ENCODE measurements around the gene LYST.

The LYST gene

DNA sequence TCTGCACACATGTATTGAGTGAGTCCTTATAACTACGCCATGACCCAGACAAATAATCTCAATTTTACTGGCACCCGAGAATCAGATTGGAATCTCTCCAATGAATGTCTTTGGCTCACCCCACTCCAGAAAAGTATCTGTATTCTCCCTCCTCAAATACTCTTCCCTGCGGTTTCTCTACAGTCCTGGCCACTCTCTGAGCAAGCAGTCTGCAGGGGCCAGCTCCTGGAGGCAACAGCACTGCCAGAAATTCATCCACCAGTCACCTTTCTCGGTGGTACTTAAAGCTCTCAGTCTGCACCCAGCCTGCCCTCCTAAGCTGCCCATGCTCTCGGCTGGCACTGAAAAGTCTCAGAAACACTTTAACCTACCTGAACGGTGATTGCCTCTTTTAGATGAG is 16.1 kb upstream of the LYST start:
- Histone ChIP-seq H3K4me1 (ENCODE audit: control insufficient read depth in 1 of 2, insufficient read depth in 2 of 2, low read length in 2 of 2) (peaks cover 4 to 7% of the 10 kb centered on the region in 2 donors), H3K27me3 (ENCODE audit: low read depth, low read length) (no peaks in the 10 kb centered on the region), H3K36me3 (ENCODE audit: control insufficient read depth in 1 of 2, insufficient read depth in 2 of 2, low read length in 2 of 2) (no peaks in the 10 kb centered on the region), H3K9me3 (ENCODE audit: control insufficient read depth in 1 of 2, low read length in 2 of 2) (no peaks in the 10 kb centered on the region), H3K4me3 (ENCODE audit: low read depth in 1 of 2, low read length in 2 of 2) (peak overlapping the region; percentile 37 to 52), H3K27ac (ENCODE audit: low read length) (peak overlapping the region; percentile 67)

DNA sequence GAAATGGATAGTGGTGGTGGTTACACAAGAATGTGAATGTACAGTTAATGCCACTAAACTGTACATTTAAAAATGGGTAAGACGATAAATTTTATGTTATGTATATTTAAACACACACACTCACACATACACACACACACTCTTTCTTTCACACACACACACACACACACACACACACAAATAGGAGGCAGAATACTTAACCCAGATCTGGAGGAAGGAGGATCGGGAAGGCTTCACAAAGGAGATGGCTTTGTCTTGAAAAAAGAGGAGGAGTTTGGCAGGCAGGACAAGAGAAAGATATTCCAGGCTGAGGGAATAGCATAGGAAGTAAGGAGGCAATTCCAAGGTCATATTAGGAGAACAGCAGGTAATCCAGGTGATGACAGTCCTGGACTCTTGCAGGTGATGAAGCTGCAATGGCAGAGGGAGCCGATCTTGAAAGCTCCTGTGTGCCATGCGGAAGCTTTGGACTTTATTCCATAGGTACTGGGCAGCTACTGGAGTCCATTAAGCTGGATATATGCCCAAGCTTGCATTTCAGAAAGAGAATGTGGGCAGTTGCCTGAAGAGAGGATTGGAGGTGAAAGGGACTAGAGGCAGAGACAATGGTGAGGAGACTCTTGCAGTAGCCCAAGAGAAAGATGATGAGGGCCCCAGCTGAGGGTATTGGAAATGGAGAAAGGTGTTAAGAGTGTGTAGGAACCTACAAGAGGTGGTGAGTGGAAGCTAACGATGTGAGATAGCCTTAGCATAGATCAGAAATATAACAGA is 15.4 kb upstream of the LYST start:
- Histone ChIP-seq H3K27ac (ENCODE audit: low read length) (peak overlapping the region; percentile 26), H3K4me3 (ENCODE audit: low read depth in 1 of 2, low read length in 2 of 2) (peak overlapping the region; percentile 37 to 52), H3K4me1 (ENCODE audit: control insufficient read depth in 1 of 2, insufficient read depth in 2 of 2, low read length in 2 of 2) (peaks cover 4 to 7% of the 10 kb centered on the region in 2 donors), H3K9me3 (ENCODE audit: control insufficient read depth in 1 of 2, low read length in 2 of 2) (no peaks in the 10 kb centered on the region), H3K27me3 (ENCODE audit: low read depth, low read length) (no peaks in the 10 kb centered on the region), H3K36me3 (ENCODE audit: control insufficient read depth in 1 of 2, insufficient read depth in 2 of 2, low read length in 2 of 2) (no peaks in the 10 kb centered on the region)

DNA sequence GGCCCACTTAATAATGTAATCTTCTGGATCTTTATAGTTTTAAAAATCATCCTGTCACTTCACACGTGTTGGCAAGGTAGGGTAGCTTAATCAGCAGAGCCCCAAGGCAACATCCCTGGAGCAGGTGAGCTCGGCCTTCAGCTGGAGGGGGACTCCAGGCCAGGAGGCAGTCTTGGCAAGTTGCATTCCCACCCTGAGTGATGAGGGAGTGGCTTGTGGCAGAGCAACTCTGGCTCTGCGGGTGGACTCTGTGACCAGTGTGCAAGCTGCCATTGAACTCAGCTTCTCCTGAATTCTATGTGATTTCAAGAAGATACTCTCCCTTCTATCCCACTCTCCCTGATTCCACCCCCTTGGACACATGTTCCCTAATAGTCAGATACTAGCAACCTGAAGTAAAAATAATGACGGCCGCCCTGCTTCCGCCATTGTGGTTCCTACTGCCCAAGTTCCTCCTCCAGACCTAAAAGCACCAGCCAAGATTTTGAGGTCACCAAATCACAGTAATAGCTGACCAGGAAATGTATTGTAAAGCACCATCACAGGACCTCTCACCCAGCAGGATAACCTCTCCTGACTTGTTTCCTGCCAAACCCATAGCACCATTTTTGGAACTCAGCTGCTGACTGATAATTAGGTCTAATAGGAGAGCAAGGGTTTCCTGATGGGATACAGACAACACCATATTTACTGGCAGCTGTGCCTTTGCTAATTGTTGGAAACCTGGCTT is 11.5 kb upstream of the LYST start:
- Histone ChIP-seq H3K4me1 (ENCODE audit: control insufficient read depth in 1 of 2, insufficient read depth in 2 of 2, low read length in 2 of 2) (peaks cover 0 to 3% of the 10 kb centered on the region in 2 donors), H3K27me3 (ENCODE audit: low read depth, low read length) (no peaks in the 10 kb centered on the region), H3K9me3 (ENCODE audit: control insufficient read depth in 1 of 2, low read length in 2 of 2) (no peaks in the 10 kb centered on the region), H3K36me3 (ENCODE audit: control insufficient read depth in 1 of 2, insufficient read depth in 2 of 2, low read length in 2 of 2) (no peaks in the 10 kb centered on the region), H3K4me3 (ENCODE audit: low read depth in 1 of 2, low read length in 2 of 2) (no peak overlapping the region), H3K27ac (ENCODE audit: low read length) (no peak overlapping the region)

DNA sequence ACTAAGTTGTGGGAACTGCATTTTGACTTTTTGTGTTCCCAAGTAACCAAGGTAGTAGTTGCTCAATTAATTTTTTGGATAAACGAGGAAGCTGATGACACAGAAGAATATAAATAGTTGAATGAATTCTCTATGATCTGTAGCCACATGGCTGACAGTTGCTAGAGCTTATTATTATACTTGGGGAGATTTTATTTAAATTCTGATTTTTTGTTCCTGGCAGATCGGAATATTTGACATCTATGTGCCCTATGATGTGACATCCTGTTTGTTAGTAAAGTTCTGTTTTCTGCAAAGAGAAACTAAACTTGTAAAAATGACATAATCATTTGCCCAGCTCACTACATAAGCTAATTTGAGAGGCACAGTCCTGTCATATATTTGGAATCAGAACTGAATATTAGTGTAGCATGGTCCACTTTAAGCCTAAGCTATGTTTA is 9.7 kb upstream of the LYST start:
- Histone ChIP-seq H3K27me3 (ENCODE audit: low read depth, low read length) (no peaks in the 10 kb centered on the region), H3K4me3 (ENCODE audit: low read depth in 1 of 2, low read length in 2 of 2) (no peak overlapping the region), H3K9me3 (ENCODE audit: control insufficient read depth in 1 of 2, low read length in 2 of 2) (no peaks in the 10 kb centered on the region), H3K4me1 (ENCODE audit: control insufficient read depth in 1 of 2, insufficient read depth in 2 of 2, low read length in 2 of 2) (no peaks in the 10 kb centered on the region), H3K27ac (ENCODE audit: low read length) (no peak overlapping the region), H3K36me3 (ENCODE audit: control insufficient read depth in 1 of 2, insufficient read depth in 2 of 2, low read length in 2 of 2) (no peaks in the 10 kb centered on the region)

DNA sequence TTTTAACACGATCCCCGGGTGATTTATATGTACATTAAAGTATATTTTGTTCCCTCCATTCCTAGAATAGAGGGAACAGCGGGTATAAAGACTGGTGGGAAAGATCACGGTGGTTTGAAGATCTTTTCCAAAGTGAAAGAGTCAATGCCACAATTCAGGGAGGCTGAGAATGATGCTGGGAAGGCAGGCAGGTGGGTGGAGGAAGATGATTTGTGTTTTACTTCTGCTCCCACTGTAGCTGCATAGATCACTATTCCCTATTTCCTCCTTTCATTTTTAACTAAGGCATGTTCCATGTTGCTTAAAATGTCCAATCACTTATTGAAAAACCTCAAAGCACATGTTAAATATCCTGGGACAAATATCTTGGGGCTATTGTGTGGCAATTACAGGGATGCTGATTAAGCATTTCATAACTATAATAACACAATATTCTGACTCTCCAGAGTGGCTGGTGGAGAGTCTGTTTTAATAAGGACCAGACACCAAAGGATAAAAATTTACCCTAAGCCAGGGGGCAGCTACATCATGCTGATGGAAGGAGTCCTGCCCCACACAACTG is 8.4 kb upstream of the LYST start:
- H3K4me1 ChIP-seq (ENCODE audit: control insufficient read depth in 1 of 2, insufficient read depth in 2 of 2, low read length in 2 of 2): no peaks in the 10 kb centered on the region
- no peaks in the 10 kb centered on the region for H3K9me3 ChIP-seq (ENCODE audit: control insufficient read depth in 1 of 2, low read length in 2 of 2)
- no peaks in the 10 kb centered on the region for H3K27me3 ChIP-seq (ENCODE audit: low read depth, low read length)
- H3K27ac ChIP-seq (ENCODE audit: low read length): no peak overlapping the region
- H3K36me3 ChIP-seq (ENCODE audit: control insufficient read depth in 1 of 2, insufficient read depth in 2 of 2, low read length in 2 of 2): no peaks in the 10 kb centered on the region
- no peak overlapping the region for H3K4me3 ChIP-seq (ENCODE audit: low read depth in 1 of 2, low read length in 2 of 2)

DNA sequence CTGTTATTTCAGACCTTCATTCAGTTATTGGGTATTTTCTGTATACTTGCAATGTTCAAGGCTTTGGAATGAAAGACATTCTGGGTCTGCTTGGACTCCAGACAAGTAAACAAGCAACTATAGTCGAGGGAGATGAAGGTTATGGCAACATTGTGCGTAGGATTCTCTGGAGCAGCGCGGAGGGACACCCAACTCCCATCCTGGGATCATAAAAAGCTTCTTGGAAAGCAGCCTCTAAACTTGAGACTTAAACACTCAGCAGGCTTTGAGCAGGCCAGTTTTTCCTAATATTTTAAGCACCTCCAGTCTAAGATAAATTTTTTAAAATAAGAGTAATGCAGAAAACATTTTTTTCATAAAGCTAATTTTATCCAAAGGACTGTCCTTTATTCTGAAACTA is 7.6 kb upstream of the LYST start:
- no peaks in the 10 kb centered on the region for H3K9me3 ChIP-seq (ENCODE audit: control insufficient read depth in 1 of 2, low read length in 2 of 2)
- no peaks in the 10 kb centered on the region for H3K4me1 ChIP-seq (ENCODE audit: control insufficient read depth in 1 of 2, insufficient read depth in 2 of 2, low read length in 2 of 2)
- H3K36me3 ChIP-seq (ENCODE audit: control insufficient read depth in 1 of 2, insufficient read depth in 2 of 2, low read length in 2 of 2): no peaks in the 10 kb centered on the region
- no peaks in the 10 kb centered on the region for H3K27me3 ChIP-seq (ENCODE audit: low read depth, low read length)
- H3K4me3 ChIP-seq (ENCODE audit: low read depth in 1 of 2, low read length in 2 of 2): no peak overlapping the region
- H3K27ac ChIP-seq (ENCODE audit: low read length): no peak overlapping the region

DNA sequence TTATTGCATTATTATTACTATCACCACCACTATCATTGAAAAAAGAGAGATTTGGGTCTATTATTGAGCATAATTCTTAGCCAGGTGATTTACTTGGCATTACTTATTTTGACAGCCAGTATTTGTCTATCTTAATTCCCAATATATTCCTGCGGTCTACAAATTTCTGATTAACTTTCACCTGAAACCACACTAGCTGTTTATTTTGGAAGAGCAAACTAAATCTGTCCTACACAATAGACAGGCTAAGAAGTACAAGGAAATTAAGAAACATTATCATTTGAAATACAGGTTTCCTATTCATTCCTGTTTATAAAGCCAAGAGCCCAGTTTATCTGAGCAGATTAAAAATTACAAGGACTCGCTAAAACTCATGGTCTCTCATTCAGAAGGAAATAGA is 6.9 kb upstream of the LYST start:
- no peak overlapping the region for H3K27ac ChIP-seq (ENCODE audit: low read length)

DNA sequence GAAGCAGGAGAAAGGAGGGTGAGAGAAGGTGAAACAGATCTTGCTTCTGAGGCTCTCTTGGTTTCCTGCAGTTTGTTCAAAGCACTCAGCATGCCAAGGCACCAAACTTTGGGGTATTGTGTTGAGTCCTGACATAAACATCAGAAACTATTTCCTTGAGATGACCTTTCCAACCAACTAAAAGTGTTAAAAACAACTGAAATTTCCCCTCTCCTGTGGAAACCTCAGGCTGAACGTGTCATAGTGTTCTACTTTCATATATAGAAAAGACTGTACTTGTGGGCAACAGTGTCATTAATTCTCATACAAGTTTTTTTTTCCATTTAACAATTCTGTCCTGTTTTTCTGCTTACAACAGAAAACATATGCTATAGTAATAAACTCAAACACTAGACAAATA is 6.3 kb upstream of the LYST start:
- Histone ChIP-seq H3K9me3 (ENCODE audit: control insufficient read depth in 1 of 2, low read length in 2 of 2) (no peaks in the 10 kb centered on the region), H3K27ac (ENCODE audit: low read length) (no peak overlapping the region), H3K36me3 (ENCODE audit: control insufficient read depth in 1 of 2, insufficient read depth in 2 of 2, low read length in 2 of 2) (no peaks in the 10 kb centered on the region), H3K4me3 (ENCODE audit: low read depth in 1 of 2, low read length in 2 of 2) (no peak overlapping the region), H3K27me3 (ENCODE audit: low read depth, low read length) (no peaks in the 10 kb centered on the region), H3K4me1 (ENCODE audit: control insufficient read depth in 1 of 2, insufficient read depth in 2 of 2, low read length in 2 of 2) (no peaks in the 10 kb centered on the region)

More for the DNA sequence above, 6.9 kb upstream of the LYST start:
- Histone ChIP-seq H3K36me3 (ENCODE audit: control insufficient read depth in 1 of 2, insufficient read depth in 2 of 2, low read length in 2 of 2) (no peaks in the 10 kb centered on the region), H3K9me3 (ENCODE audit: control insufficient read depth in 1 of 2, low read length in 2 of 2) (no peaks in the 10 kb centered on the region), H3K27me3 (ENCODE audit: low read depth, low read length) (no peaks in the 10 kb centered on the region), H3K4me1 (ENCODE audit: control insufficient read depth in 1 of 2, insufficient read depth in 2 of 2, low read length in 2 of 2) (no peaks in the 10 kb centered on the region), H3K4me3 (ENCODE audit: low read depth in 1 of 2, low read length in 2 of 2) (no peak overlapping the region)

DNA sequence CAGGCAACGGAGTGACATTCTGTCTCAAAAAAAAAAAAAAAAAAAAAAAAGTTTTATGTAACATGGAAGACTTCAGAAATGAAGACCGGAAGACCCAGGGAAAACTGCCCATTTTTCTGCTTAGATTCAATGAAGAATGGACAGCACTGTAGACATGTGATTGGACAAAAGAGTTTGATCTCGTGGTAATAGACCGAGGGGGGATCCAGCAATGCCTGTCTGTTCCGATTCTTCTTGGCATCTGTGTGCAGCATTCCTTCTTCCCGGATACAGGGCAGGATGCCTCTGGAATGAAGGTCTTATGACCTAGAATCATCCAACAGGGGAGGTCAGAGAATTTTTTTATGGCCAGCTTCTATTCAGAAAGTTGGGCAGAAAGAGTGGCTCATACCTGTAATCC is 5.6 kb upstream of the LYST start:
- no peaks in the 10 kb centered on the region for H3K36me3 ChIP-seq (ENCODE audit: control insufficient read depth in 1 of 2, insufficient read depth in 2 of 2, low read length in 2 of 2)
- H3K27me3 ChIP-seq (ENCODE audit: low read depth, low read length): no peaks in the 10 kb centered on the region
- peaks cover 5 to 6% of the 10 kb centered on the region in 2 donors for H3K4me1 ChIP-seq (ENCODE audit: control insufficient read depth in 1 of 2, insufficient read depth in 2 of 2, low read length in 2 of 2)
- H3K27ac ChIP-seq (ENCODE audit: low read length): no peak overlapping the region
- no peaks in the 10 kb centered on the region for H3K9me3 ChIP-seq (ENCODE audit: control insufficient read depth in 1 of 2, low read length in 2 of 2)
- no peak overlapping the region for H3K4me3 ChIP-seq (ENCODE audit: low read depth in 1 of 2, low read length in 2 of 2)

DNA sequence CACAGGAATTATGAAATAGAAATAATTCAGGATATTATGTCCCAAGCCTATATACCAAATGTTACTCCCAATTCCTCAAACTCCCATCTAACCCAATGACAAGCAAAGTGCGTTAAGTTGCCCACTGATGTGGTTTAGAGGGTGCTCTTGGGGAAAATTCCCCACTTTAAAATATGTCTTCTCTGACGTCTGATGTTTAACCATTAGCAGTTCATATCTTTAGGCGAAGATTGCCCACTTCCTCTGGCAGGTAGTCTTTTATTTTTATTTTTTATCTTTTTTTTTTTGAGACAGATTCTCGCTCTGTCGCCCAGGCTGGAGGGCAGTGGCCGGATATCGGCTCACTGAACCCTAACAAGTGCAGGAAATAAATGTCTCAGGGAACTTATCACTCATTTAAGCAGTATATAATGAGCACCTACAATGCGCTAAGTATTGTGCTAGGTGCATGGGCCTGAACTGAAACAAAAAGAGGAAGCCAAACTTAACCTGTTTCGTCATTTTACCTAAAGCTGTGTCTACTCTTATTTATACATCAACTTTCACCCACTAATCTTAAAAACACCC is 1.3 kb upstream of the LYST start:
- Histone ChIP-seq H3K4me3 (ENCODE audit: low read depth in 1 of 2, low read length in 2 of 2) (peak overlapping the region; percentile 92), H3K27me3 (ENCODE audit: low read depth, low read length) (no peaks in the 10 kb centered on the region), H3K36me3 (ENCODE audit: control insufficient read depth in 1 of 2, insufficient read depth in 2 of 2, low read length in 2 of 2) (peaks cover 0 to 3% of the 10 kb centered on the region in 2 donors), H3K27ac (ENCODE audit: low read length) (peak overlapping the region; percentile 94), H3K4me1 (ENCODE audit: control insufficient read depth in 1 of 2, insufficient read depth in 2 of 2, low read length in 2 of 2) (peaks cover 5 to 15% of the 10 kb centered on the region in 2 donors), H3K9me3 (ENCODE audit: control insufficient read depth in 1 of 2, low read length in 2 of 2) (no peaks in the 10 kb centered on the region)

All from muscle layer of duodenum (tissue), 2 donors.